Lower leg skin (tissue), 4 donors: ENCODE results near the gene GTSF1L. TPM values are rescaled to one million over a fixed set of nuclear protein-coding genes. Genes with fewer than 3 reads are reported as not detected.
"Not testable (repeated sequence)": the region's sequence is repeated elsewhere in the genome, so short reads cannot be mapped to it uniquely, and the experiment has no call there.

Experiments
- DNase-seq, 2 donors: peaks; one replicate each; pipeline ENCODE4 v3.0.0-alpha.2; 2019; ENCODE audit warnings: low spot score in 2 of 2
- H3K4me3 ChIP-seq: fragments of 200-600 bp; sonication (generic); 2 replicates; pipeline ENCODE4 v1.5.1; 2017; ENCODE audit warnings: mild to moderate bottlenecking, low read depth; ENCODE audit not compliant: poor library complexity, severe bottlenecking
- POLR2A ChIP-seq, 2 donors: fragments of 450-650 bp; IDR thresholded peaks; one replicate each; pipeline ENCODE4 v1.6.1; 2016 to 2017; ENCODE audit warnings: antibody characterized with exemption in 2 of 2, mild to moderate bottlenecking in 1 of 2, moderate library complexity in 1 of 2
- WGBS, 2 donors: methylation state at CpG; one replicate each; pipeline ENCODE4 v1.1.5; 2018; 5-methylcytosine and 5-hydroxymethylcytosine counted together
- intact Hi-C: fragments of 100-400 bp; cut with DNase I; formaldehyde crosslinking; loops from one replicate; pipeline ENCODE4 v1.15.0; 2023; ENCODE audit warnings: low total_unique reads
- total RNA-seq, 4 donors: library from RNA; depleted of rRNA; stranded (reverse); fragments of >200 nt; gene quantifications; one replicate each; pipeline ENCODE4 v1.1.0, GENCODE V29; 2016
- TF ChIP-seq, protein P1 (sequence below), 3 donors: fragments of 450-650 bp; IDR thresholded peaks; one replicate each; pipeline ENCODE4 v1.5.1; 2016; ENCODE audit warnings: antibody characterized with exemption in 3 of 3, mild to moderate bottlenecking in 3 of 3, moderate library complexity in 2 of 3

GTSF1L gene
- total RNA-seq, 4 donors from 2014 or later, result not detected

DNA sequence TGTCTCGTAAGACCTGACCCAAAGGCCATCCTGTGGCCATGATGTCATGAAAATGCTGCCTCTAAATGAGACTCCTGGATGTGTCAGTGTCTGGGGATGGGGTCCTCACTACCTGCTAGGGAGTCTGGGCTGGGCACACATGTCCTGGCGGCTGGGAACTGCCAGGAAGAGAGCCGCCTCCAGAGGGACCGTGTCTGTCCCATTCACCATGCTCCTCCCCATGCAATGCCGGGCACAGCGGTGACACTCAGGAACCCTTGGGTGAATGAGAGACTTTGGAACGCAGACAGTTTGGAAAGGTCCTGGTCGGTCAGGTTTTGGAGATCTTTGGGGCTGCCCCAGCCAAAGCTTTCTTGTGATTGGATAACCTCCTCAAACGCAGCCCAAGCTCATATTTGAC lies 40.1 kb upstream of the GTSF1L start:
- TF ChIP-seq, protein P1, sequence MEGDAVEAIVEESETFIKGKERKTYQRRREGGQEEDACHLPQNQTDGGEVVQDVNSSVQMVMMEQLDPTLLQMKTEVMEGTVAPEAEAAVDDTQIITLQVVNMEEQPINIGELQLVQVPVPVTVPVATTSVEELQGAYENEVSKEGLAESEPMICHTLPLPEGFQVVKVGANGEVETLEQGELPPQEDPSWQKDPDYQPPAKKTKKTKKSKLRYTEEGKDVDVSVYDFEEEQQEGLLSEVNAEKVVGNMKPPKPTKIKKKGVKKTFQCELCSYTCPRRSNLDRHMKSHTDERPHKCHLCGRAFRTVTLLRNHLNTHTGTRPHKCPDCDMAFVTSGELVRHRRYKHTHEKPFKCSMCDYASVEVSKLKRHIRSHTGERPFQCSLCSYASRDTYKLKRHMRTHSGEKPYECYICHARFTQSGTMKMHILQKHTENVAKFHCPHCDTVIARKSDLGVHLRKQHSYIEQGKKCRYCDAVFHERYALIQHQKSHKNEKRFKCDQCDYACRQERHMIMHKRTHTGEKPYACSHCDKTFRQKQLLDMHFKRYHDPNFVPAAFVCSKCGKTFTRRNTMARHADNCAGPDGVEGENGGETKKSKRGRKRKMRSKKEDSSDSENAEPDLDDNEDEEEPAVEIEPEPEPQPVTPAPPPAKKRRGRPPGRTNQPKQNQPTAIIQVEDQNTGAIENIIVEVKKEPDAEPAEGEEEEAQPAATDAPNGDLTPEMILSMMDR (IDR thresholded peaks at IDR 0.05), result no peak
- TF ChIP-seq POLR2A (IDR thresholded peaks at IDR 0.05), result no peak
- intact Hi-C loops, result no loop called here
- H3K4me3 ChIP-seq, result no peak overlapping the region
- no peak for DNase-seq
- WGBS, 2 donors, result 34 to 53% methylated on average over 9 of the region's 9 CpGs

- H3K4me3 ChIP-seq, result no peak overlapping the region
- no peak for DNase-seq
- TF ChIP-seq POLR2A (IDR thresholded peaks at IDR 0.05), result no peak
- TF ChIP-seq, protein P1 (IDR thresholded peaks at IDR 0.05), result no peak
- WGBS, 2 donors, result 14 to 27% methylated on average over 6 of the region's 6 CpGs
- intact Hi-C loops, result no loop called here
Measured at GRCh38 chr20:43766385-43766784, 39.6 kb upstream of the GTSF1L start.

DNA sequence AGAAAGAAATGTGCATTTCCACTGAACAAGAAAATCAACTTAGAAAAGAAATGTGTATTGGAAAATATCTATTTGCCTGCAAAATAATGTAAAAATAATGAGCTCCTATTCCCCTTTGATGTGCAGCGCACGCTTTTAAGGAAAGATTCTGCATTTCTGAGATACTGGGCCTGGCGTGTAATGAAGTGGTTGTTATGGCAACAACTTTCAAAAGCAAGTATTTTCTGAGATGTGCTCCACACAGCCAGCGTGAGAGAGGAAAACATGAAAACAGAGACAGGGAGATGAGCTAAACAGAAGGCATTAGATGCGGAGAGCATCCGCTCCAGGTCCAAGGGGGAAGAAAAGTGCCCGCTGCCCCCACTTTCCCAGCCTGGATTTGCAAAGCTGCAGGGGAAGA lies 39.1 kb upstream of the GTSF1L start:
- DNase-seq, result no peak
- 28 to 35% methylated on average over 7 of the region's 7 CpGs for WGBS, 2 donors
- no peak overlapping the region for H3K4me3 ChIP-seq
- intact Hi-C loops, result no loop called here
- TF ChIP-seq, protein P1 (IDR thresholded peaks at IDR 0.05), result no peak
- no peak for TF ChIP-seq POLR2A (IDR thresholded peaks at IDR 0.05)

- WGBS, 2 donors, result 80 to 84% methylated on average over 7 of the region's 7 CpGs
- no peak for DNase-seq
- H3K4me3 ChIP-seq, result no peak overlapping the region
- no peak for TF ChIP-seq POLR2A (IDR thresholded peaks at IDR 0.05)
- TF ChIP-seq, protein P1 (IDR thresholded peaks at IDR 0.05), result no peak
- intact Hi-C loops, result no loop called here
Measured at GRCh38 chr20:43762911-43763310, 36.1 kb upstream of the GTSF1L start.

- no peak for TF ChIP-seq POLR2A (IDR thresholded peaks at IDR 0.05)
- TF ChIP-seq, protein P1 (IDR thresholded peaks at IDR 0.05), result no peak
- H3K4me3 ChIP-seq, result no peak overlapping the region
- intact Hi-C loops, result no loop called here
- DNase-seq, result no peak
- 47 to 56% methylated on average over 15 of the region's 15 CpGs for WGBS, 2 donors
Measured at GRCh38 chr20:43761386-43762340, 34.9 kb upstream of the GTSF1L start.

GRCh38 chr20:43757888-43758287 lies 31.1 kb upstream of the GTSF1L start:
- 71 to 82% methylated on average over 6 of the region's 6 CpGs for WGBS, 2 donors
- H3K4me3 ChIP-seq, intact Hi-C loops, DNase-seq: not testable (repeated sequence)
